ENCODE measurements around the gene MRPL43. TPM values are rescaled to one million over a fixed set of nuclear protein-coding genes. Genes with fewer than 3 reads are reported as not detected.

Gene MRPL43
- total RNA-seq, 2 experiments from 2014 or later, result 48.2 to 52.2 TPM

GRCh38 chr10:100948916-100949315, 38.4 kb downstream of the MRPL43 start:
- Mint-ChIP-seq H3K36me3 (peaks cover 36% of the 10 kb centered on the region), H3K4me1 (peaks cover 9% of the 10 kb centered on the region), H3K27ac (peak overlapping the region; percentile 18), H3K4me3 (no peak overlapping the region), H3K9me3 (ENCODE audit: low read depth) (no peaks in the 10 kb centered on the region), H3K27me3 (no peaks in the 10 kb centered on the region)
- ATAC-seq (no peak), DNase-seq (no peak)
- CTCF ChIA-PET, result no interaction called here

DNA sequence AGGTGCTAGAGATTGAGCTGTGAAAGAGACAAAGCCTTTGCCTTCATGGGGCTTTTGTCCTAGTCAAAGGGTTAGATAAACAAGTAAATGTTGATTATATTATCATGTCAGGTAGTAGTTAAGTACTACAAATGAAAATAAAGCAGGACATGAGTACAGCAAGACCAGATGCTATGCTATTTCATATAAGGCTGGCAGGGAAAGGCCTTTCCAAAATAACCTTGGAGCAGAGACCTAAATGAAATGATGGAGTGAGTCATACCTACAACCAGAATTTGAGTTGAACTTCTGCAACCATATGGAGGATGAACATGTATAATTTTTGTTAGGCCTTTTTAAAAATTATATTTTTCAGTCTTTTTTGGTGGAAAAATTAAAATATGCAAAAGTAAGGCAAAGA, 41.5 kb downstream of the MRPL43 start:
- Mint-ChIP-seq H3K4me1 (peaks cover 16% of the 10 kb centered on the region), H3K36me3 (peaks cover 41% of the 10 kb centered on the region), H3K9me3 (ENCODE audit: low read depth) (no peaks in the 10 kb centered on the region), H3K4me3 (no peak overlapping the region), H3K27ac (no peak overlapping the region), H3K27me3 (no peaks in the 10 kb centered on the region)
- DNase-seq (no peak), ATAC-seq (no peak)
- CTCF ChIA-PET, result interaction anchor here (1.1 to 1.2 kb wide), 3 partner anchors 11 to 69 kb away, joined by 3 to 4 read pairs (median 3); no protein-coding TSS in a partner anchor

DNA sequence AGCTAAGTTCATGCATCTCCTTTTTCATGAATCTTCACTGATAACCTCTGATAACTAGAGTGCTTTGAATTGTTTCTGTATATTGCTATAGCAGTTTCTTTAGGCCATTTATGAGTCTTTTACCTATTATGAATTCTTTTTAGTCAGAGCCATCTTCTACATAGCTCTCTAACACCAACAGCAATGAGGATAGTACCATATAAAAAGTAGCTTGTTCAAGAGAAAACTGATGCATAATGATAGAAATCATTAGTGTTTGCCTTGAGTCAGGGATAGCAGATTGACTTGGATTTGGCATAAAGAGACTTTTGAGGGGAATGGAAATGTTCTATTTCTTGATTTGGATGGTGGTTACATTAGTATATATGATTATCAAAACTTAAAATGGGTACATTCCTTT, 43.8 kb downstream of the MRPL43 start:
- Mint-ChIP-seq H3K27ac (peak overlapping the region; percentile 61), H3K9me3 (ENCODE audit: low read depth) (no peaks in the 10 kb centered on the region), H3K27me3 (no peaks in the 10 kb centered on the region), H3K36me3 (peaks cover 43% of the 10 kb centered on the region), H3K4me1 (peaks cover 13% of the 10 kb centered on the region), H3K4me3 (no peak overlapping the region)
- CTCF ChIA-PET, result interaction anchor here (1.6 to 1.9 kb wide), 4 partner anchors 15 to 152 kb away, joined by 3 to 6 read pairs (median 4); no protein-coding TSS in a partner anchor
- ATAC-seq, result no peak
- no peak for DNase-seq

DNA sequence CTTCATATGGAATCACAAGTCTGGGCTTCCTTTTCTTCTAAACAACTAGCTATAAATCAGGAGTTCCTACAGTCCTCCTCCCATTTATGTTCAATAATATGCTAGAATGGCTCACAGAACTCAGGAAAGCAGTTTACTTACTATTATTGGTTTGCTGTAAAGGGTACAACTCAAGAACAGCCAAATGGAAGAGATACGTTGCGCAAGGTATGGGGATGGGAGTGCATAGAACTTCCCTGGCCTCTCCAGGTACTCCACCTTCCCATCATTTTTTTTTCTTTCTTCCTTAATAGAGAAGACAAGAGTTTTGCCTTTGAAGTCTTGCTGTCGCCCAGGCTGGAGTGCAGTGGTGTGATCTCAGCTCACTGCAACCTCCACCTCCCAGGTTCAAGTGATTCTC, 45.1 kb downstream of the MRPL43 start:
- no peaks in the 10 kb centered on the region for H3K9me3 Mint-ChIP-seq (ENCODE audit: low read depth)
- no peak overlapping the region for H3K4me3 Mint-ChIP-seq
- H3K36me3 Mint-ChIP-seq, result peaks cover 44% of the 10 kb centered on the region
- DNase-seq (no peak), ATAC-seq (no peak)
- CTCF ChIA-PET, result interaction anchor here (1.9 kb wide), 1 partner anchor 16 kb away, joined by 4 read pairs; no protein-coding TSS in a partner anchor
- H3K4me1 Mint-ChIP-seq, result peaks cover 13% of the 10 kb centered on the region
- H3K27ac Mint-ChIP-seq, result no peak overlapping the region
- no peaks in the 10 kb centered on the region for H3K27me3 Mint-ChIP-seq

- Mint-ChIP-seq H3K27me3 (no peaks in the 10 kb centered on the region), H3K9me3 (ENCODE audit: low read depth) (no peaks in the 10 kb centered on the region), H3K4me3 (no peak overlapping the region), H3K27ac (no peak overlapping the region), H3K4me1 (peaks cover 13% of the 10 kb centered on the region), H3K36me3 (peaks cover 34% of the 10 kb centered on the region)
- ATAC-seq, result no peak
- CTCF ChIA-PET, result no interaction called here
- no peak for DNase-seq
These were observed 47.4 kb downstream of the MRPL43 start for GRCh38 chr10:100939763-100940344.

Small RNA genes lying within 50 kb of the gene (microRNA-seq; reads per million reads assigned to microRNA genes)
- not detected for gene MIR608

Other genes starting within 250 kb of the MRPL43 start
- not detected for gene PAX2, start 241.9 kb downstream of the MRPL43 start, total RNA-seq
- 10 to 100 TPM; 41.4 to 53.0 TPM for gene SLF2, start 74.5 kb downstream of the MRPL43 start, total RNA-seq
- gene SEMA4G, start 18.0 kb downstream of the MRPL43 start, total RNA-seq, result under 1 TPM; 0.26 to 0.45 TPM
- 10 to 100 TPM; 11.2 to 18.7 TPM for gene TWNK, start within 50 bp of the MRPL43 start, total RNA-seq
- gene LZTS2, start 12.3 kb upstream of the MRPL43 start, total RNA-seq, result 10 to 100 TPM; 12.6 to 12.7 TPM
- gene PDZD7, start 43.6 kb upstream of the MRPL43 start, total RNA-seq, result 1 to 10 TPM in 1 of 2 experiments, under 1 TPM in 1; 0.59 to 1.2 TPM
- gene SFXN3, start 43.7 kb upstream of the MRPL43 start, total RNA-seq, result 10 to 100 TPM; 38.2 to 48.8 TPM
- under 1 TPM in 1 of 2 experiments, not detected in 1; 0.30 TPM for gene KAZALD1, start 74.5 kb upstream of the MRPL43 start, total RNA-seq
- gene TLX1, start 143.8 kb upstream of the MRPL43 start, total RNA-seq, result not detected
- gene LBX1, start 242.0 kb upstream of the MRPL43 start, total RNA-seq, result not detected